ENCODE measurements around the gene SPDYE2. TPM values are rescaled to one million over a fixed set of nuclear protein-coding genes. Genes with fewer than 3 reads are reported as not detected.
"Not testable (repeated sequence)": the region's sequence is repeated elsewhere in the genome, so short reads cannot be mapped to it uniquely, and the experiment has no call there.

Gene SPDYE2
- total RNA-seq, 2 donors from 2014 or later = not detected

- H3K9me3 ChIP-seq (ENCODE audit: control insufficient read depth, low read length); H3K4me3 ChIP-seq (ENCODE audit: low read length); H3K27me3 ChIP-seq (ENCODE audit: control insufficient read depth, insufficient read depth, low read length, poor library complexity, severe bottlenecking); H3K4me1 Mint-ChIP-seq; H3K27ac Mint-ChIP-seq; H3K36me3 Mint-ChIP-seq (ENCODE audit: low read depth); H3K36me3 ChIP-seq (ENCODE audit: control insufficient read depth, insufficient read depth, low read length); DNase-seq; H3K9me3 Mint-ChIP-seq; H3K27me3 Mint-ChIP-seq (ENCODE audit: insufficient read depth); H3K9ac ChIP-seq (ENCODE audit: extremely low read depth, low read length, poor library complexity, severe bottlenecking); H3K4me3 Mint-ChIP-seq; H3K4me1 ChIP-seq (ENCODE audit: control insufficient read depth, insufficient read depth, low read length); H3K27ac ChIP-seq (ENCODE audit: low read depth, low read length): not testable (repeated sequence)
- no CpG with 5 or more reads among the region's 2 CpGs for WGBS, 2 experiments (ENCODE audit: insufficient coverage in 1 of 2, insufficient read length in 1 of 2)
Measured at GRCh38 chr7:102524803-102525202, 26.2 kb upstream of the SPDYE2 start.

- not testable (repeated sequence) for H3K27ac Mint-ChIP-seq; H3K4me3 Mint-ChIP-seq; H3K36me3 ChIP-seq (ENCODE audit: control insufficient read depth, insufficient read depth, low read length); H3K9me3 ChIP-seq (ENCODE audit: control insufficient read depth, low read length); H3K4me1 ChIP-seq (ENCODE audit: control insufficient read depth, insufficient read depth, low read length); H3K9ac ChIP-seq (ENCODE audit: extremely low read depth, low read length, poor library complexity, severe bottlenecking); H3K4me1 Mint-ChIP-seq; H3K27me3 Mint-ChIP-seq (ENCODE audit: insufficient read depth); H3K36me3 Mint-ChIP-seq (ENCODE audit: low read depth); H3K9me3 Mint-ChIP-seq; DNase-seq; H3K4me3 ChIP-seq (ENCODE audit: low read length); H3K27ac ChIP-seq (ENCODE audit: low read depth, low read length); H3K27me3 ChIP-seq (ENCODE audit: control insufficient read depth, insufficient read depth, low read length, poor library complexity, severe bottlenecking)
- WGBS, 2 experiments (ENCODE audit: insufficient coverage in 1 of 2, insufficient read length in 1 of 2) = 88% methylated on average over 1 of the region's 8 CpGs; no CpG with 5 or more reads in 1 of the 2 experiments
Measured at GRCh38 chr7:102527182-102527581, 23.8 kb upstream of the SPDYE2 start.

GRCh38 chr7:102527822-102528793 is 22.9 kb upstream of the SPDYE2 start:
- not testable (repeated sequence) for H3K27me3 Mint-ChIP-seq (ENCODE audit: insufficient read depth)

GRCh38 chr7:102531583-102531982 is 19.4 kb upstream of the SPDYE2 start:
- not testable (repeated sequence) for H3K9me3 Mint-ChIP-seq

More at GRCh38 chr7:102527822-102528793, 22.9 kb upstream of the SPDYE2 start:
- H3K4me3 ChIP-seq (ENCODE audit: low read length); H3K4me1 ChIP-seq (ENCODE audit: control insufficient read depth, insufficient read depth, low read length); H3K9me3 Mint-ChIP-seq; H3K36me3 Mint-ChIP-seq (ENCODE audit: low read depth); H3K27ac ChIP-seq (ENCODE audit: low read depth, low read length); H3K4me3 Mint-ChIP-seq; H3K27me3 ChIP-seq (ENCODE audit: control insufficient read depth, insufficient read depth, low read length, poor library complexity, severe bottlenecking); H3K4me1 Mint-ChIP-seq; H3K9me3 ChIP-seq (ENCODE audit: control insufficient read depth, low read length); DNase-seq; H3K9ac ChIP-seq (ENCODE audit: extremely low read depth, low read length, poor library complexity, severe bottlenecking); H3K27ac Mint-ChIP-seq; H3K36me3 ChIP-seq (ENCODE audit: control insufficient read depth, insufficient read depth, low read length): not testable (repeated sequence)
- no CpG with 5 or more reads among the region's 13 CpGs for WGBS, 2 experiments (ENCODE audit: insufficient coverage in 1 of 2, insufficient read length in 1 of 2)

GRCh38 chr7:102532127-102532526 is 18.9 kb upstream of the SPDYE2 start:
- not testable (repeated sequence) for H3K4me3 ChIP-seq (ENCODE audit: low read length); H3K9me3 Mint-ChIP-seq; H3K4me1 Mint-ChIP-seq; DNase-seq; H3K4me1 ChIP-seq (ENCODE audit: control insufficient read depth, insufficient read depth, low read length); H3K27me3 Mint-ChIP-seq (ENCODE audit: insufficient read depth); H3K36me3 Mint-ChIP-seq (ENCODE audit: low read depth); H3K27ac Mint-ChIP-seq; H3K4me3 Mint-ChIP-seq; H3K27me3 ChIP-seq (ENCODE audit: control insufficient read depth, insufficient read depth, low read length, poor library complexity, severe bottlenecking); H3K36me3 ChIP-seq (ENCODE audit: control insufficient read depth, insufficient read depth, low read length); H3K9me3 ChIP-seq (ENCODE audit: control insufficient read depth, low read length); H3K9ac ChIP-seq (ENCODE audit: extremely low read depth, low read length, poor library complexity, severe bottlenecking); H3K27ac ChIP-seq (ENCODE audit: low read depth, low read length)
- WGBS, 2 experiments (ENCODE audit: insufficient coverage in 1 of 2, insufficient read length in 1 of 2) = 100% methylated on average over 1 of the region's 2 CpGs

More at GRCh38 chr7:102531583-102531982, 19.4 kb upstream of the SPDYE2 start:
- not testable (repeated sequence) for H3K36me3 Mint-ChIP-seq (ENCODE audit: low read depth); H3K4me3 ChIP-seq (ENCODE audit: low read length); H3K4me3 Mint-ChIP-seq; H3K27ac ChIP-seq (ENCODE audit: low read depth, low read length); DNase-seq; H3K9ac ChIP-seq (ENCODE audit: extremely low read depth, low read length, poor library complexity, severe bottlenecking); H3K27ac Mint-ChIP-seq; H3K27me3 Mint-ChIP-seq (ENCODE audit: insufficient read depth); H3K4me1 ChIP-seq (ENCODE audit: control insufficient read depth, insufficient read depth, low read length); H3K9me3 ChIP-seq (ENCODE audit: control insufficient read depth, low read length); H3K27me3 ChIP-seq (ENCODE audit: control insufficient read depth, insufficient read depth, low read length, poor library complexity, severe bottlenecking); H3K4me1 Mint-ChIP-seq; H3K36me3 ChIP-seq (ENCODE audit: control insufficient read depth, insufficient read depth, low read length)
- no CpG with 5 or more reads among the region's 7 CpGs for whole genome bisulfite sequencing, 2 experiments (ENCODE audit: insufficient coverage in 1 of 2, insufficient read length in 1 of 2)

DNA sequence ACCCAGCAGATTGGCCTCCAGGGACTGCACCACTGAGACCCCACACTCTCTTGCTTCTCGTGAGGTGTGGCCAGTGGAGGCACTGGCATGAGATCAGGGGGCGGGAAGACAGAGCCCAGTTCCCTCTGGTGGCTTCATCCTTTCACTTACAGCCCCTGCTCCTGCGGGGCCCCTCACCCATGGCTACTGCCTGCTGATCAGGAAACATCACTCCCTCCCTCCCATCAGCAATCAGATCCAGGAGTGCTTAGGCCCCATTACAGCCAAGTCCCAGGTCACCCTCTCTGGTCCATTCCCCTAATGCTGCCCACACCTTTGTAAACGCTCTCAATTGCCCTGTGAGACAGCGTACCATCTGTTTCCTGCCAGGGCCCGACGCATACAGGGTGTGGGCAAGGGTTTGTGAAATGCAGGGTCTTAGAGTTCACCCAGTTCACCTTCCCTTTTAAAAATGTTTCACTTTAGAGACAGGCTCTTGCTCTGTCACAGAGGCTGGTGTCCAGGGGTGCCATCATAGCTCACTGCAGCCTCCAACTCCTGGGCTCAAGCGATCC is 15.9 kb upstream of the SPDYE2 start:
- not testable (repeated sequence) for H3K9me3 ChIP-seq (ENCODE audit: control insufficient read depth, low read length); H3K4me3 ChIP-seq (ENCODE audit: low read length); H3K27me3 ChIP-seq (ENCODE audit: control insufficient read depth, insufficient read depth, low read length, poor library complexity, severe bottlenecking); H3K4me1 Mint-ChIP-seq; H3K4me3 Mint-ChIP-seq; H3K9ac ChIP-seq (ENCODE audit: extremely low read depth, low read length, poor library complexity, severe bottlenecking); H3K36me3 Mint-ChIP-seq (ENCODE audit: low read depth); H3K36me3 ChIP-seq (ENCODE audit: control insufficient read depth, insufficient read depth, low read length); DNase-seq; H3K27ac ChIP-seq (ENCODE audit: low read depth, low read length); H3K27me3 Mint-ChIP-seq (ENCODE audit: insufficient read depth); H3K9me3 Mint-ChIP-seq; H3K4me1 ChIP-seq (ENCODE audit: control insufficient read depth, insufficient read depth, low read length); H3K27ac Mint-ChIP-seq
- WGBS, 2 experiments (ENCODE audit: insufficient coverage in 1 of 2, insufficient read length in 1 of 2) = no CpG with 5 or more reads among the region's 8 CpGs

- H3K4me1 Mint-ChIP-seq; H3K9me3 ChIP-seq (ENCODE audit: control insufficient read depth, low read length); H3K27me3 ChIP-seq (ENCODE audit: control insufficient read depth, insufficient read depth, low read length, poor library complexity, severe bottlenecking); H3K36me3 ChIP-seq (ENCODE audit: control insufficient read depth, insufficient read depth, low read length); H3K4me3 Mint-ChIP-seq; DNase-seq; H3K27me3 Mint-ChIP-seq (ENCODE audit: insufficient read depth); H3K27ac ChIP-seq (ENCODE audit: low read depth, low read length); H3K36me3 Mint-ChIP-seq (ENCODE audit: low read depth); H3K4me3 ChIP-seq (ENCODE audit: low read length); H3K9me3 Mint-ChIP-seq; H3K27ac Mint-ChIP-seq; H3K9ac ChIP-seq (ENCODE audit: extremely low read depth, low read length, poor library complexity, severe bottlenecking); H3K4me1 ChIP-seq (ENCODE audit: control insufficient read depth, insufficient read depth, low read length): not testable (repeated sequence)
- WGBS, 2 experiments (ENCODE audit: insufficient coverage in 1 of 2, insufficient read length in 1 of 2) = 90% methylated on average over 4 of the region's 6 CpGs; no CpG with 5 or more reads in 1 of the 2 experiments
Measured at GRCh38 chr7:102540604-102541003, 10.4 kb upstream of the SPDYE2 start.
